ENCODE measurements around the gene ARID1B.

The ARID1B gene

GRCh38 chr6:157075549-157076450 lies 298.6 kb downstream of the ARID1B start:
- DNase-seq (ENCODE audit: low read depth in 2 of 2): no peak

- no peak for DNase-seq (ENCODE audit: low read depth in 2 of 2)
Measured at GRCh38 chr6:157076451-157076822, 299.3 kb downstream of the ARID1B start.

GRCh38 chr6:157077251-157077650 lies 300.1 kb downstream of the ARID1B start:
- no peak for DNase-seq (ENCODE audit: low read depth in 2 of 2)

- DNase-seq (ENCODE audit: low read depth in 2 of 2): no peak
Measured at GRCh38 chr6:157078326-157078725, 301.1 kb downstream of the ARID1B start.

- DNase-seq (ENCODE audit: low read depth in 2 of 2): no peak
Measured at GRCh38 chr6:157079277-157079676, 302.1 kb downstream of the ARID1B start.

GRCh38 chr6:157079771-157080170 lies 302.6 kb downstream of the ARID1B start:
- DNase-seq (ENCODE audit: low read depth in 2 of 2): no peak

- no peak for DNase-seq (ENCODE audit: low read depth in 2 of 2)
Measured at GRCh38 chr6:157080986-157081391, 303.8 kb downstream of the ARID1B start.

- DNase-seq (ENCODE audit: low read depth in 2 of 2): no peak
Measured at GRCh38 chr6:157083343-157083742, 306.2 kb downstream of the ARID1B start.

GRCh38 chr6:157086632-157087031 lies 309.5 kb downstream of the ARID1B start:
- DNase-seq (ENCODE audit: low read depth in 2 of 2): no peak

- no peak for DNase-seq (ENCODE audit: low read depth in 2 of 2)
Measured at GRCh38 chr6:157087974-157088373, 310.8 kb downstream of the ARID1B start.

- DNase-seq (ENCODE audit: low read depth in 2 of 2): no peak
Measured at GRCh38 chr6:157088841-157089240, 311.7 kb downstream of the ARID1B start.

- no peak for DNase-seq (ENCODE audit: low read depth in 2 of 2)
Measured at GRCh38 chr6:157089258-157089657, 312.1 kb downstream of the ARID1B start.

- no peak for DNase-seq (ENCODE audit: low read depth in 2 of 2)
Measured at GRCh38 chr6:157089851-157090250, 312.7 kb downstream of the ARID1B start.

GRCh38 chr6:157090736-157091135 lies 313.6 kb downstream of the ARID1B start:
- no peak for DNase-seq (ENCODE audit: low read depth in 2 of 2)

GRCh38 chr6:157091243-157091642 lies 314.1 kb downstream of the ARID1B start:
- DNase-seq (ENCODE audit: low read depth in 2 of 2): no peak

- no peak for DNase-seq (ENCODE audit: low read depth in 2 of 2)
Measured at GRCh38 chr6:157091856-157092460, 314.8 kb downstream of the ARID1B start.

GRCh38 chr6:157092736-157093135 lies 315.6 kb downstream of the ARID1B start:
- no peak for DNase-seq (ENCODE audit: low read depth in 2 of 2)

GRCh38 chr6:157093536-157093935 lies 316.4 kb downstream of the ARID1B start:
- no peak for DNase-seq (ENCODE audit: low read depth in 2 of 2)

- no peak for DNase-seq (ENCODE audit: low read depth in 2 of 2)
Measured at GRCh38 chr6:157094038-157094437, 316.9 kb downstream of the ARID1B start.

GRCh38 chr6:157095084-157095483 lies 317.9 kb downstream of the ARID1B start:
- no peak for DNase-seq (ENCODE audit: low read depth in 2 of 2)

- DNase-seq (ENCODE audit: low read depth in 2 of 2): no peak
Measured at GRCh38 chr6:157095569-157095968, 318.4 kb downstream of the ARID1B start.

GRCh38 chr6:157096105-157096504 lies 318.9 kb downstream of the ARID1B start:
- no peak for DNase-seq (ENCODE audit: low read depth in 2 of 2)

GRCh38 chr6:157096522-157096921 lies 319.3 kb downstream of the ARID1B start:
- DNase-seq (ENCODE audit: low read depth in 2 of 2): no peak
